ENCODE results near the gene PIP5K1A.

PIP5K1A gene

GRCh38 chr1:151159373-151159772 is 39.0 kb upstream of the PIP5K1A start:
- ChIA-PET POLR2A (no interaction called here), CTCF (interaction anchor here (1.1 kb wide), 1 partner anchor 60 kb away, joined by 3 read pairs; no protein-coding TSS in a partner anchor)
- TF ChIP-seq L3MBTL2 (conservative IDR thresholded peaks at IDR 0.05) (no peak), FOXA1 (IDR thresholded peaks at IDR 0.05) (no peak), HDGF (IDR thresholded peaks at IDR 0.05; ENCODE audit: borderline replicate concordance) (no peak)
- no peak for DNase-seq (ENCODE audit: extremely low spot score)

GRCh38 chr1:151164732-151165280 is 33.5 kb upstream of the PIP5K1A start:
- ChIA-PET POLR2A (interaction anchor here (0.7 to 2.2 kb wide), 11 partner anchors 8 to 158 kb away, joined by 3 to 17 read pairs (median 4); partner anchors contain the start of genes MINDY1, TMOD4, TNFAIP8L2 and VPS72), CTCF (interaction anchor here (2.0 kb wide), 1 partner anchor 65 kb away, joined by 8 read pairs; no protein-coding TSS in a partner anchor)
- no peak for DNase-seq (ENCODE audit: extremely low spot score)
- TF ChIP-seq HDGF (IDR thresholded peaks at IDR 0.05; ENCODE audit: borderline replicate concordance), result 0 out of 2 replicates have a peak, but pooled peaks have one; percentile 11
- TF ChIP-seq TARDBP (IDR thresholded peaks at IDR 0.05), result no peak

GRCh38 chr1:151165281-151165737 is 33.0 kb upstream of the PIP5K1A start:
- CTCF ChIA-PET, result interaction anchor here (1.0 to 2.0 kb wide), 2 partner anchors 12 to 66 kb away, joined by 3 to 8 read pairs; no protein-coding TSS in a partner anchor
- TF ChIP-seq ZNF384 (IDR thresholded peaks at IDR 0.05) (no peak), FOXK2 (IDR thresholded peaks at IDR 0.05) (no peak), L3MBTL2 (conservative IDR thresholded peaks at IDR 0.05) (no peak)
- POLR2A ChIA-PET, result interaction anchor here (0.7 to 2.2 kb wide), 11 partner anchors 9 to 159 kb away, joined by 3 to 17 read pairs (median 4); partner anchors contain the start of genes MINDY1, TMOD4, TNFAIP8L2 and VPS72
- peak; percentile 62 for DNase-seq (ENCODE audit: extremely low spot score)

- DNase-seq (ENCODE audit: extremely low spot score), result peak; percentile 98
- POLR2A ChIA-PET, result interaction anchor here (0.7 to 2.2 kb wide), 11 partner anchors 8 to 116 kb away, joined by 3 to 17 read pairs (median 4); partner anchors contain the start of genes TMOD4, TNFAIP8L2, VPS72 and ZNF687
- CTCF ChIA-PET, result interaction anchor here (1.0 to 2.0 kb wide), 3 partner anchors 10 to 66 kb away, joined by 3 to 8 read pairs (median 3); partner anchors contain the start of gene TMOD4
- no peak for TF ChIP-seq NFRKB (IDR thresholded peaks at IDR 0.05)
- TF ChIP-seq PKNOX1 (IDR thresholded peaks at IDR 0.05), result peak; percentile 26; the same call in 1 of the 2 replicates
- no peak for TF ChIP-seq LEF1 (IDR thresholded peaks at IDR 0.05; ENCODE audit: borderline replicate concordance)
- TF ChIP-seq TARDBP (IDR thresholded peaks at IDR 0.05), result 0 out of 2 replicates have a peak, but pooled peaks have one; percentile 63
- TF ChIP-seq CTBP1 (IDR thresholded peaks at IDR 0.05; ENCODE audit: borderline replicate concordance), result no peak
- TF ChIP-seq ZNF384 (IDR thresholded peaks at IDR 0.05), result peak; percentile 90
- TF ChIP-seq SUZ12 (IDR thresholded peaks at IDR 0.05), result peak; percentile 94
- TF ChIP-seq L3MBTL2 (conservative IDR thresholded peaks at IDR 0.05), result peak; percentile 65; the same call in 1 of the 2 replicates
- peak; percentile 99 for TF ChIP-seq ELF4 (IDR thresholded peaks at IDR 0.05)
- peak; percentile 54; the same call in 1 of the 2 replicates for TF ChIP-seq FOXK2 (IDR thresholded peaks at IDR 0.05)
These were observed 32.4 kb upstream of the PIP5K1A start, which contains the start of the genes LYSMD1 and SCNM1 for GRCh38 chr1:151165738-151166504. LYSMD1 (minus strand) TSS chr1:151165902; CDS start chr1:151165258, 644 bp downstream. SCNM1 (plus strand) TSS chr1:151166144; CDS start chr1:151166153, 9 bp downstream.

GRCh38 chr1:151166505-151166956 is 31.8 kb upstream of the PIP5K1A start:
- peak; percentile 77 for TF ChIP-seq ZNF384 (IDR thresholded peaks at IDR 0.05)
- TF ChIP-seq TARDBP (IDR thresholded peaks at IDR 0.05), result no peak
- TF ChIP-seq L3MBTL2 (conservative IDR thresholded peaks at IDR 0.05), result peak; percentile 52; the same call in 1 of the 2 replicates
- peak; percentile 39 for DNase-seq (ENCODE audit: extremely low spot score)
- CTCF ChIA-PET, result interaction anchor here (1.3 to 2.0 kb wide), 2 partner anchors 9 to 67 kb away, joined by 3 to 8 read pairs; partner anchors contain the start of gene TMOD4
- POLR2A ChIA-PET, result interaction anchor here (0.6 to 2.2 kb wide), 7 partner anchors 9 to 115 kb away, joined by 3 to 14 read pairs (median 4); partner anchors contain the start of genes TMOD4, VPS72 and ZNF687

GRCh38 chr1:151167116-151167515 is 31.2 kb upstream of the PIP5K1A start:
- POLR2A ChIA-PET, result interaction anchor here (0.6 to 1.9 kb wide), 3 partner anchors 15 to 22 kb away, joined by 3 to 14 read pairs (median 4); partner anchors contain the start of gene VPS72
- CTCF ChIA-PET, result interaction anchor here (1.3 kb wide), 1 partner anchor 9 kb away, joined by 3 read pairs; the partner anchor contains the start of gene TMOD4
- no peak for DNase-seq (ENCODE audit: extremely low spot score)
- TF ChIP-seq LEF1 (IDR thresholded peaks at IDR 0.05; ENCODE audit: borderline replicate concordance) (no peak), FOXM1 (IDR thresholded peaks at IDR 0.05; ENCODE audit: borderline replicate concordance) (no peak), BHLHE40 (IDR thresholded peaks at IDR 0.05; ENCODE audit: borderline replicate concordance) (no peak), SP1 (IDR thresholded peaks at IDR 0.05) (no peak), ARNT (IDR thresholded peaks at IDR 0.05) (no peak), ZNF384 (IDR thresholded peaks at IDR 0.05) (no peak), FOXA1 (IDR thresholded peaks at IDR 0.05) (no peak), FOXK2 (IDR thresholded peaks at IDR 0.05) (no peak), TARDBP (IDR thresholded peaks at IDR 0.05) (no peak), ELF4 (IDR thresholded peaks at IDR 0.05) (no peak), PKNOX1 (IDR thresholded peaks at IDR 0.05) (no peak), SUZ12 (IDR thresholded peaks at IDR 0.05) (no peak), NFRKB (IDR thresholded peaks at IDR 0.05) (no peak)

Data from HEK293T (cell line).